Loucy (cell line): ENCODE measurements around the gene TFCP2L1.

Experiments used
- CTCF ChIP-seq: fragments of 200-600 bp; sonication (generic); conservative IDR thresholded peaks from 2 replicates; pipeline ENCODE4 v1.5.1; 2014; ENCODE audit warnings: mild to moderate bottlenecking, antibody characterized with exemption, low read length
- EZH2phosphoT487 ChIP-seq: fragments of 200-600 bp; IDR thresholded peaks from 2 replicates; pipeline ENCODE4 v1.6.1; 2018; ENCODE audit warnings: antibody characterized with exemption, mild to moderate bottlenecking, moderate library complexity, borderline replicate concordance

DNA sequence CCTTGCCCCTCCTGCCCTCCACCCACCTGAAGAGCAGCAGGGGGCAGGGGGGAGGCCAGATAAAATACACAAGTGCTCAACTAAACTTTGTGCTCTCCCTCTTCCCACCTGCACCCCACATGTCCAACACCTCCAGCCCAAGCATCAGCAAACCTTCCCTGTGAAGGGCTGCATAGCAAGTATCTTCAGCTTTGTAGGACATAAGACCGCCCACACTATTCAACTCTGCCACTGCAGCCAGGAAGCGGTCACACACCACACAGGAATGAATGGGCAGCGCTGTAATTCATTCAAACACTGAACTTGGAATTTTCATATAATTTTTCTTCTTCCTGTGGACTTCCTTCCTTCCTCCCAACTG lies 27.5 kb downstream of the TFCP2L1 start:
- no peak for TF ChIP-seq CTCF
- TF ChIP-seq EZH2phosphoT487 = no peak
